Measurements from ENCODE around the gene CNN1. TPM values are rescaled to one million over a fixed set of nuclear protein-coding genes. Genes with fewer than 3 reads are reported as not detected.
"Not testable (repeated sequence)": the region's sequence is repeated elsewhere in the genome, so short reads cannot be mapped to it uniquely, and the experiment has no call there.

Gene CNN1
- total RNA-seq, 1 experiment from 2014 or later = 34.3 TPM

DNA sequence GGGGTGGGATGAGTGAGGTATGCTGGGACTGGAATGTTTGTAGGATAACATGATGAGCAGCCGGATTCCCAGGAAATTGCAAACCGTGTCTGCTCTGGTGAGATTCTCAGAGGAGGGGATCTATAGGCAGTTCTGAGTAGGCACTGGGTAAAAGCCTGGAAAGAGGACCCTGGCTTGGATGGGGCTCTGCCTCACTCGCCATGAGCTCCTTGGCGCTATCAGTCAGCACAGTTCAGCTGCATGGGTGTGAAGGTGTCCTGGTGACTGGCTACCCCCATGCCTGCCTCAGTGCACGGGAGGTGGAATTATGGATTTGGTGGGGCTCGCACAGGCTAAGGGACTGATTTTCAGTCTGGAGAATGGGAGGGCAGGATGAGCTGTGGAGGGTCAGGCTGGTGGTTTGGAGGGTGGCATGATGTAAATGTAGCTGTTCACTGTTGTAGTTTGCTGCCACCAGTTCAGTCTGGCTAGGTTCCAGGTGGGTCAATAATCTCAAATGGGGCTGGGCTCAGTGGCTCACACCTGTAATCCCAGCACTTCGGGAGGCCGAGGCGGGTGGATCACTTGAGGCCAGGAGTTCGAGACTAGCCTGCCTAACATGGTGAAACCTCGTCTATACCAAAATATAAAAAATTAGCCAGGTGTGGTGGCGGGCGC lies 49.5 kb downstream of the CNN1 start:
- in situ Hi-C loops (cut with HindIII; ENCODE audit: low sequenced_read_pairs) = no loop called here
- no peak for DNase-seq (ENCODE audit: low spot score)

GRCh38 chr19:11594084-11594483 lies 55.4 kb downstream of the CNN1 start:
- in situ Hi-C loops (cut with HindIII; ENCODE audit: low sequenced_read_pairs) = no loop called here
- no peak for DNase-seq (ENCODE audit: low spot score)

DNA sequence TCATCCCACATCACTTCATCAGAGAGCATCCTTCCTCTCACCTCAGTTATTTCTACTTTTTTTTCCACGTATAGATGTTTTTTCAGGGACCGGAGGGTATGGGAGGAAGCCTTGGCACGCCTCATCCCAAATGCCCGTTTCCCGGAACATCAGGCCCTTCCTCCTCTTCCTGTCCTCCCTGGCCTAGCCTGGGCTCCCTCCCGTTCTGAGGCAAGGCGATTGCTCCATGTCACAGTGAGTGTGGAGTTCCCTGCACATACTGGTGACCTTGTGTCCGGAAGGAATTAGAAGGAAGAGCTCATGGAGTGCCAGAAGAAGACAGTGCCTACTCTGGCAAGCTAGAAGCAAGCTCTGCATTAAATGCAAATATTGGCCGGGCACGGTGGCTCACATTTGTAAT lies 57.5 kb downstream of the CNN1 start:
- no peak for DNase-seq (ENCODE audit: low spot score)
- in situ Hi-C loops (cut with HindIII; ENCODE audit: low sequenced_read_pairs) = no loop called here

GRCh38 chr19:11597202-11598102 lies 58.8 kb downstream of the CNN1 start, which contains the start of gene ZNF627:
ZNF627 (plus strand) TSS chr19:11597483; CDS start chr19:11597628, 145 bp downstream.
- DNase-seq (ENCODE audit: low spot score) = peak; percentile 99
- in situ Hi-C loops (cut with HindIII; ENCODE audit: low sequenced_read_pairs) = no loop called here

DNA sequence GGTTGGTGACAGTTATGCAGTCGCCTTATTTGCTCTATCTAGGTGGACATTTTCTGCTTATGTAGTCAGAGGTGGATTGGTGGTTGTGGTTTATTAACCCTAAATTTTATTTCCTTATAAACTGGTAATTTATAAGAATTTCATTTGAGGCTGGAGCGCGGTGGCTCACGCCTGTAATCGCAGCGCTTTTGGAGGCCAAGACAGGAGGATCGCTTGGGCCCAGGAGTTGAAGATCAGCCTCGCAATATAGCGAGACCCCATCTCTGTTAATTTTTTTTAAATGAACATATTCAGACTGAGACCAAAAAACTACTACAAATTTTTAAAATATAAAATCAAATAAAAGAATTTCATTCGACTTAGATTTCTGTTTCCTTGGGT lies 59.4 kb downstream of the CNN1 start:
- in situ Hi-C loops (cut with HindIII; ENCODE audit: low sequenced_read_pairs) = no loop called here
- no peak for DNase-seq (ENCODE audit: low spot score)

- no peak for DNase-seq (ENCODE audit: low spot score)
- in situ Hi-C loops (cut with HindIII; ENCODE audit: low sequenced_read_pairs) = no loop called here
These were observed 60.1 kb downstream of the CNN1 start for GRCh38 chr19:11598746-11599145.

GRCh38 chr19:11599704-11600103 lies 61.1 kb downstream of the CNN1 start:
- DNase-seq (ENCODE audit: low spot score); in situ Hi-C loops (cut with HindIII; ENCODE audit: low sequenced_read_pairs): not testable (repeated sequence)

Other genes with a start within 250 kb of the CNN1 start
- not detected in 2 replicates for gene TSPAN16, start 242.7 kb upstream of the CNN1 start, total RNA-seq (2014; rRNA removed; shearing (Covaris generic))
- 18.2 and 18.3 TPM in 2 replicates for gene RAB3D, start 199.2 kb upstream of the CNN1 start, total RNA-seq (2014; rRNA removed; shearing (Covaris generic))
- 363 and 408 TPM in 2 replicates for gene TMEM205, start 192.6 kb upstream of the CNN1 start, total RNA-seq (2014; rRNA removed; shearing (Covaris generic))
- 2.6 TPM in 2 replicates for gene CCDC159, start 192.3 kb upstream of the CNN1 start, total RNA-seq (2014; rRNA removed; shearing (Covaris generic))
- 8.1 and 11.5 TPM in 2 replicates for gene PLPPR2, start 183.4 kb upstream of the CNN1 start, total RNA-seq (2014; rRNA removed; shearing (Covaris generic))
- gene SWSAP1, start 164.2 kb upstream of the CNN1 start, total RNA-seq (2014; rRNA removed; shearing (Covaris generic)) = 6.2 and 6.3 TPM in 2 replicates
- 20.3 and 20.9 TPM in 2 replicates for gene EPOR, start 154.5 kb upstream of the CNN1 start, total RNA-seq (2014; rRNA removed; shearing (Covaris generic))
- not detected in 2 replicates for gene RGL3, start 119.5 kb upstream of the CNN1 start, total RNA-seq (2014; rRNA removed; shearing (Covaris generic))
- gene ODAD3, start 103.7 kb upstream of the CNN1 start, total RNA-seq (2014; rRNA removed; shearing (Covaris generic)) = 1.7 and 6.1 TPM in 2 replicates
- 116 and 141 TPM in 2 replicates for gene PRKCSH, start 103.2 kb upstream of the CNN1 start, total RNA-seq (2014; rRNA removed; shearing (Covaris generic))
- gene ELAVL3, start 57.8 kb upstream of the CNN1 start, total RNA-seq (2014; rRNA removed; shearing (Covaris generic)) = 0.43 and 2.4 TPM in 2 replicates
- 10.2 and 21.8 TPM in 2 replicates for gene ZNF653, start 33.0 kb upstream of the CNN1 start, total RNA-seq (2014; rRNA removed; shearing (Covaris generic))
- 104 and 109 TPM in 2 replicates for gene ECSIT, start 9.7 kb upstream of the CNN1 start, total RNA-seq (2014; rRNA removed; shearing (Covaris generic))
- gene ELOF1, start 20.4 kb downstream of the CNN1 start, total RNA-seq (2014; rRNA removed; shearing (Covaris generic)) = 54.0 and 57.8 TPM in 2 replicates
- gene ACP5, start 38.8 kb downstream of the CNN1 start, total RNA-seq (2014; rRNA removed; shearing (Covaris generic)) = not detected in 2 replicates
- gene ZNF627, start 58.6 kb downstream of the CNN1 start, total RNA-seq (2014; rRNA removed; shearing (Covaris generic)) = 28.9 and 35.6 TPM in 2 replicates
- 11.3 and 14.0 TPM in 2 replicates for gene ZNF823, start 200.1 kb downstream of the CNN1 start, total RNA-seq (2014; rRNA removed; shearing (Covaris generic))
- gene ZNF441, start 228.1 kb downstream of the CNN1 start, total RNA-seq (2014; rRNA removed; shearing (Covaris generic)) = 0.14 TPM in 1 of 2 replicates, not detected in the other